HG02610 (cell line): ENCODE data around the gene PTPRG.
"Not testable (repeated sequence)": the region's sequence is repeated elsewhere in the genome, so short reads cannot be mapped to it uniquely, and the experiment has no call there.

ENCODE experiments used
- ATAC-seq: cut with Tn5 transposase; IDR thresholded peaks from one replicate; pipeline ENCODE4 v1.9.1; 2021; ENCODE audit warnings: mild to moderate bottlenecking, moderate library complexity; ENCODE audit not compliant: unreplicated experiment

The PTPRG gene

DNA sequence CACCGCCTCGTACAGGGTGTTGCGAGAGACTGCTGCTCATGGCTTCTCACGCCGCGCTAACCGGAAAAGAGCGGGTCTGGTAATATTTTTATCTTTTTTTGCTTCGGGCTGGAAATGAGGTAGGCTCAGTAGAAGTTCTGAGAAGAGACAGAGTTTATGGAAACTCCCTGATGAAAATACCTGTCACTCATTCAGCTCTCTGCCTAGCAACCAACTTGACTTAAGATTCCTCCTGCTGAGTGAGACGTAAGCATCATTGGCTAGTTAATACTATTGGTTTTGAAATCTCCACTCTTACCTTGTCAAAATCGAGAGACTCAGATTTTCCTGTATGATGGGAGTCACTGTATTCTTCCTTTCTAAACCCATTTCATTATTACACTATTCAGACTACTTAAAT, 181.7 kb downstream of the PTPRG start:
- no peak for ATAC-seq

DNA sequence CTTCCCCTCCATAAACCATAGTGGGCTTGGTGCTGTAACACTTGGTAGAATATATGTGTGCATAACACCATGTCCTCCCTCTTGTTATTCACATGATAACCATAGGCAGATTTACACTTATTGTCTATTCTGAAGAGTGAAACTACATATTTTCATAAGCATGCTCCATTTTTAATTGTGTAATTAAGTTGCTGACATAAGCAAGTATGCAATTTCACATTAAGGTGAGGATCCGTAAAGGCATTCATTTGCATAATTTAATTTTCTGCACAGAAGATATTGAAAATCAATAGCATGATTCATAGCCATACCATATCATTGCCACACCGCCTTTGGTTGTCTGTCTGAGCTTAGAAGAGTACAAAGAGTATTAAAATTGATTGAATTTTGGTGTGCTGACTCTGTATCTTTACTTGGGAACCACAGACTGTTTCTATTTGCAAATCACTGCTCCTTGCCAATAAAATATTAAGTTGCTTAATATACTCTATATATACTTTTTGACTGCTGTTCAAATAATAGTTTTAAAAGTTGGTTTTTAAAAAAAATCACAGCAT, 182.4 kb downstream of the PTPRG start:
- no peak for ATAC-seq

DNA sequence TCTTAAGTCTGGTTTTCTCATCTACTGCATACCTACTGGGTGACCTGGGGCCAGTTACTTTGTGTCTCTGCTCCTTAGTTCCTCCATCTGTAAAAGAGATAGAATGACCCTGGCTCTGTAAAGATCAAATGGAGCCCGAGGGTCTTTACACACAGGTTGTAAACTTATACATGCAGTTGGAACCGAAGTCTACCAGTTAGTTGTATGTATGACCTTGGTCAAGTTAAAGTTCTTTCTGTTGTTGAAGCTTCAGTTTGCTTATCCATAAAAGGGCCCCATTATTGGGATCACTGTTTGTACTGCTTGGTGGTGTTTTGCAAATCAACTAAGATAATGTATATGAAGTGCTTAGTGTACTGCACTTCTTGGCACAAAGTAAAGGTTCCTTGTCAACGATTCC, 186.9 kb downstream of the PTPRG start:
- no peak for ATAC-seq

DNA sequence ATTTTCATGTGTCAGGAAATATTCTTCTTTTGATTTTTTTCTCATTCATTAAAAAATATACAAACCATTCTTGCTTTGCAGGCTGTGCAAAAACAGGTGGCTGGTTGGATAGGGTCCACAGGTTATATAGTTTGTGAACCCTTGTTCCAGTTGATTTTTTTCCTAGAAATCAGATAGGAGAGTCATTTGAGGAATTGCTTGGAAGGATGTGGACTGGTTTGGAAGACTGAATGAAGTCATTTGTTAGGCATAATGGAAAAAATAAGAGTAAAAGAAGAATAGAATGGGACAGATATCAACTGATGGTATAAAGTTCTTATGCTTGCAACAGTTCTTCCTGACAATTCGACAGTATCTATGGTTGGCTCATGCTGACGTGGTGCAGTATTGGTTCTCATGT, 189.4 kb downstream of the PTPRG start:
- ATAC-seq: no peak

DNA sequence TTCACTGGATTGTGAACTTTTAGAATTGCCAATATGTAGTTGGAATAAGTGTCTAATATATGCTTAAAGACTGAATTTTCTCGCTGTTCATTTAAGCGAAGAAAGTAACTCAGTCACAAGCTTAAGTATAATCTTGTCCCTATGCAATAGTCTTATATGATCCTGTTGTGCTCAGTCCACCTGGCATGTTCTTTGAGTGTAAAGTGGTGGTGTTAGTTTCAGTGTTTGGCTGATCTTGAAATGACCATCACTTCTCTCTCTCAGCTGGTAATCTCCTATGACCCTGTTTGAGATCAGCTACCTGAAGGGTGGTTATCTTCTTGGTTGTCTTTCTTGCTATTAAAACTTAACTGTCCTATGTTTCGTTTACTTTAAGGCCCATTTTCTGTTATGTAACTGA, 197.5 kb downstream of the PTPRG start:
- no peak for ATAC-seq

DNA sequence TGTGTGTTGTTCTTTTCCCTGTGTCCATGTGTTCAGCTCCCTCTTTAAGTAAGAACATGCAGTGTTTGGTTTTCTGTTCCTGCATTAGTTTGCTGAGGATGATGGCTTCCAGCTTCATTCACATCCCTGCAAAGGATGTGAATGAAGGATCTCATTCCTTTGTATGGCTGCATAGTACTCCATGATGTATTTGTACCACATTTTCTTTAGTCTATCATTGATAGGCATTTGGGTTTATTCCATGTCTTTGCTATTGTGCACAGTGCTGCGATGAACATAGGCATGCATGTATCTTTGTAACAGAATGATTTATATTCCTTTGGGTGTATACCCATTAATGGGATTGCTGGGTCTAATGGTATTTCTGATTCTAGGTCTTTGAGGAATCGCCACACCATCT, 199.4 kb downstream of the PTPRG start:
- not testable (repeated sequence) for ATAC-seq

DNA sequence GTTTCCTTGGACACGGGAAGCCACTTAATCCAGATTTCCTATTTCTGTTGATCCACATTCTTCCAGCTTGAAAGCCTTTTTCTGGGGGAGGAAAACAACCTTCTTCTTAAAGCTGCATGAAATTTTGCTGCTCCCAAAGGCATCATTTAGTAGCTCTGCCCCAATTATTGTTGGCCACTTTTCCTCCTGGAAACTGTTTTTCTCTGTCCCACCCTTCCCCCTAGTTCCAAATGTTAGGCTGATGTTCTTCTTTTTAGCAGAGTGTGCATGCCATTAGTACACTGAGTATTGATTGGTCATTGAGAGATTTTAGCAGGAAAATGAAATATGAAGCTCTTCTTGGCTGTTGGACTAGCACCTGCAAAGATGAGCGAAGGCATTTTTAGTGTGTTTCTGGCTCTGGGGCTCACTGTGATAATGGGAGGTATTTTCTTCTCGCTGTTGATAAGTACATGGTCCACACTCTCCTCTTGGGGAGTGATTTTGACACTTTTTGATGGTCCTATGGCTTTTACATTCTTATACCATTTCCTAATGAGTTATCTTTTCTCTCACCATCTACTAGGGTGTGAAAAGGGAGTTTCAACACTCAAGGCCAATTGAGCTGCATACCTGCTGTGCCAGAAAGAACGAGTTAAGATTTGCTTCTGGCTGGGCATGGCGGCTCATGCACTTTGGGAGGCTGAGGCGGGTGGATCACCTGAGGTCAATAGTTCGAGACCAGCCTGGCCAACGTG, 200.5 kb downstream of the PTPRG start:
- ATAC-seq: no peak

DNA sequence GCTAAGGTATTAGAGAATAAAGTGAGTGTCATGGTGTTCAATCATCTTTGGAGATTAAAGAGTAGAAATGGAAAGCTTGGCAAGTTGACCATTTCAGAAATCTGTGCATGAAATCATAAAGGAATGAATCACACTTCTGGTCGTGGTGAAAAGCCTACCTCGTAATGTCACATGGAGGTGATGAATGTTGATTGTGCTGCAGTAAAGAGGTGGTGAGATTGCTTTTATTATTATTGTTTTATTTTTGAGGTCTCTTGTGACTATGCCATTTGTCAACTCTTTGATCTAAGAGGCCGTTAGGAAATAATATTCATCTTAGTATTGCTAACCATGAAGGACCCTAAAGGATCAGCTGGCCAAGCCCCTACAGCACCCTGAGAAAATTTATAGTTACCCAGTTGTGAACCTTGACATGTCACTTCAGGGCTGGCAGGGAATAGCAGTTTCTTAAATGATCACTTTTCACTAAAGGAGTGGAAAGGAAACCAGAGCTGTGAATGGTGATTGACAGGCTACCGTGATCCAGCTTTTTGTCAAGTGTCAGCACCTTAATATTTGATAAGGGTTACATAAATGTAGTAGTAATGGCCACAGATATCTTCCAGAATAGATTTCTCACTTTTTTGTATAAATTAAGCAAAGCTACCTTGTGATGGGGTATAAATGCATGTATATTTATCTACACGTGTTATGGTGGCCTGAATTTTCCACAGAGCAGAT, 203.9 kb downstream of the PTPRG start:
- no peak for ATAC-seq

DNA sequence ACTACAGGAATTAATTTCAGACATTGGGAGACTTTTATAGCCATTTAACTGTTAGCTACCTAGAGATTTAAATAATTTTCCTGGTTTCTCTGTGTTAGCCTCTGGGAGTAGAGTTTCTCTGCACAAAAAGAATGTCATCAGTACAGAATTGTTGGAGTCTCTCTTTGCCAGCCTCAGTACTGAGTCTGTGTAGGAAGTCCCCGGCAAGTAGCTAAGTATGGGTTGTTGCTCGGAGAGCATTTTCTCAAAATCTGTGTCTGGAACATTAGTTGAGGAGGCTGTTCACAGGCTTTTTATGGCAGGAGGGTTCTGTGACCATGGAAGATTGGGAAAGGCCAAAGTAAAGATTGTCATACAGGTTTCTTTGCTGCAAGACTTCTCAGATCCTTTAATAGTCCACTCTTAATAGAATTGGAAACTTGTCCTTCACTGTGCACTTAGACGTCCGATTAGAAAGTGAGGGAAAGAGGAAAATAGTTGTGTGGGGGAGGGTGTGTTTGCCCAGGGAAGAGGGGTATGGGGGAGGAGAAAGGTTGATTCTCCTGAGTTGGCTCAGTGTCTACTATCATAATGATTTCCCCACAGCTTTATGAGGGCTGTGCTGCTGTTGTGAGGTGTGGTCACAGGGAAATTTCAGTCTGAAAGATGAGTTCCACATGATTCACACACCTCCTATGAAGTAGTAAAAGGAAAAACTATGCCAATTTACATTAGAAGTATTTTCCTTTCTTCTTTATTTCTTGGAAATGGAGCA, 207.1 kb downstream of the PTPRG start:
- ATAC-seq: no peak

DNA sequence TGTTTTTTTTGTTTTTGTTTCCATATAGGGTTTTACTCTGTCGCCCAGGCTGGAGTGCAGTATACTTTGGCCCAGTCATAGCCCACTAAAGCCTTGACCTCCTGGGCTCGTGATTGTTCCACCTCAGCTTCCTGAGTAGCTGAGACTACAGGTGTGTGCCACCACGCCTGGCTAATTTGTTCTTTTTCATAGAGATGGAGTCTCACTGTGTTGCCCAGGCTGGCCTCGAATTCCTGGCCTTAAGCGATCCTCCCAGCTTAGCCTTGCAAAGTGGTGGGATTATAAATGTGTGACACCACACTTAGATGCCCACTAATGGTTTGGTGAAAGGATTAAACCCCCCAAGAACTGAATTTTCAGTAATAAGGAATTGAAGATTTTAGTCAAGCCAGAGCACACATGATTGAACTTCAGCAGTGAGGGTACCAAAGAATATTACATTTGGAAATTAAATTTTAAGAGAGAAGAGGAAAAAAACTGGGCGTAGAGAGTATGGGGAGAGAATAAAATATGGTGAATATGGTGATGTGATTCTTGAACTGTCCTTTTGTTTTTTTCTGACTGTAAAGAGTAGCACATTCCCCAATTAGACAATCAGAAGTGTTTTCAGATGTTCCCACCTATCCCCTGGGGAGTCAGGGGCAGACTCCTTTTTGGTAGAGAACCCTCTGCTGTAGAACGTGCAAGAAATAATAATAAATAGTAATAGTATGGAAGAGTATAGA, 208.1 kb downstream of the PTPRG start:
- ATAC-seq: no peak

DNA sequence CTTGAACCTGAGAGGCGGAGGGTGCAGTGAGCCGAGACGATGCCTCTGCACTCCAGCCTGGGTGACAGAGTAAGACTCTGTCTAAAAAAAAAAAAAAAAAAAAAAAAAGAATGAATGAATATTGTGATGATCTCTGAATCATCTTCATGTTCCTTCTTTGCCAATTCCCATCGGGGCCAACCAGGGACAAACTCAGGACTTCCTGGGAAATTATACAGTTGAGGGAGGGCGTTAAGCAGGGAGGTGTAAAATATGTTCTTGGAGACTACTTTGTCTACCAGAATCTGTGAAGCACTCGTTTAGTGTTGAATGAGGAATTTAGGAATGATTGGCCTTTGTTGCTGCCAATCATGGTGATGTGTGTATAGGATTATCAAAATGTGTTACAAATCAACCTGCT, 210.6 kb downstream of the PTPRG start:
- no peak for ATAC-seq

DNA sequence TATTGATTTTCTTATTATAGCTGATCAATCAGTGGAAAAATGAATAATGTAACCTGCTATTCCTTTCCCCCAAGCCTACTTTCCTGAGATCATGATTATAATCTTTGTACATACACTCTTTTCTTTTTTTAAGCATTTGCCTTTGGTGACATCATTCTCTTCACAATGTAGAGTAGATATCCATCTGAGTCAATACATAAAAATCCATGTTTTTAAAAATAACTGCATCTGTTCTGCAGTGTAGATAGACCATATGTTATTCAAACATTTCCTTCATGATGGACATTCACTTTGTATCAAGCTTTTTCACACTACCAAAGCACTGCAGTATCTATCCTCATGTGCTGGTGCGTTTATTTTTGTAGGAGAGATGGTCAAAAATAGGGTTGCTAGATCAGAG, 211.1 kb downstream of the PTPRG start:
- no peak for ATAC-seq

DNA sequence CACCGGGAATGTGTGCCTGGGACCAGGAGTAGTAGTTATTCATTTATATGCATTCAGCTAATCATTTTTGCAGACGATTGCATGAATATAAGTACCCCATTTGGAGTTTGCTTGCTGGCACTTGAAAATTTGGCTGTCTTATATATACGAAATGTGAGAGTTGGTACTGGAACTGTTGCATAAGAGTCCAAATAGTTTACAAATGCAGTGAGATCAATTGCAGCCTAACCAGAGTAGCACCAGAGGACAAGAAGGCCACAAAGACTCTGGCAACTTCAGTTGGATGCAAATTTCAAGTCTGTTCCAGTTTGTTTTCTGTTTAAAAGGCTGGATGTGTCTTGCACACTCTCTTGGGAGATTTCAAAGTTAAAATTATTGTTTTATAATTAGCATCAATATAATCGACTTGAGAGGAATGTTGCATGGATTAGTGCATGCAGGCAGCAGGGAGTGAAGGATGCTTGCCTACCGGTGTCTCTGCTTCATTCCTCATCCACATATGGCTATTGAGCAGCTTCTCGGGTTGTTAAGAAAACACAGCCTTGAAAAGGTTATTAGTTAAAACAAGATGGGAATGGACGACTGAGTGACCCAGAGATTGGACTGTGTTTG, 213.0 kb downstream of the PTPRG start:
- no peak for ATAC-seq

DNA sequence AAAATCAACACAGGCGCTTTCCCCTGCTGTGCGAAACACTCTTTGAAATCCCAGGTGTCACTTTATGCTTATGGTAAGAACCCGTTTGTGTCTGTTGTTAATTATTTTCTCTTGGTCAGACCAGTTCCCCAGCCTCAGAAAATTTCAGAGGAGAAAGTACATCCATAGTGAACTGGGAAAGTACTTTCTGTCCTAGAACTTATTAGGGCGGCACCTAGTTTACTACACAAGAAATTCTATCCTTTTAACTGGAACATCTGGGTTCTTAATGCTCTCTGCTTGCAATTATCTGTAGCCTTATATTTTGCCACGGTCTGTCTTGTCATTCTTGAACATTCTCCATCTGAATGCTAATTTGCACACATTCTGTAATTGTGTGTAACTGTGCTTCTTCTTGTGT, 215.0 kb downstream of the PTPRG start:
- ATAC-seq: no peak

DNA sequence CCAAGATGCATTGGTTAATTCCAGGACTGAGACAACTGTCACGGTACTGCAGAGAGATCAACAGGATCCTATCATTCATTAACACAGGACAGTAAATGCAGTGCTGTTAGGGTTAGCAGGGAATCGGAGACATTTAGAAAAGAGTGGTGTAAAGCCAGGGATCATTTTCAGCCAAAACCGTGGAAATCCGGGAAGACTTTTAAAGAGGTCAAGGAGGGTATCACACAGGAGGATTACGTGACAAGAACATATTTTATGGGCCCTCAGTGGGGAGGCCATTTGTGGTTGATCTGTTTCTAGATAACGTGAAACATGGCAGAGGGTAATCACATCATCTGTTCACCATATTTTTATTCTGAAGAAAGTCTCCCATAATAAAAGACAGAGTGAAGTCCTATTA, 216.1 kb downstream of the PTPRG start:
- no peak for ATAC-seq

DNA sequence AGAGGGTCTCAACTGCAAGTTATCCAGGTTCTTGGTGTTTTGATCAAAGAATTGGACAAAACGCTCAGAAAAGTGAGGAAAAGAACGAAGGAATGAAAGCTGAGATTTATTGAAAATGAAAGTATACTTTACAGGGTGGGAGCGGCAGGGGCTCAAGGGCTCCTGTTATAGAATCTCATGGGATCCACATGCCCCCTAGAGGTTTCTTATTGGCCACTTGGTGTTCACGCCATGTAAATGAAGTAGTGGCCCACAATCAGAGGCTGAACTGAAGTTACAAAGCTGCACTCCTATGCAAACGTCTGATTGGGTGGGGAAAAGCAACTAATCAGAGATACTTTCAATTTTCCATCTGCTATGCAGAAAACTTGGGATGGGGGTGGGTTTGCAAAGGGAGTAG, 216.7 kb downstream of the PTPRG start:
- ATAC-seq: no peak

DNA sequence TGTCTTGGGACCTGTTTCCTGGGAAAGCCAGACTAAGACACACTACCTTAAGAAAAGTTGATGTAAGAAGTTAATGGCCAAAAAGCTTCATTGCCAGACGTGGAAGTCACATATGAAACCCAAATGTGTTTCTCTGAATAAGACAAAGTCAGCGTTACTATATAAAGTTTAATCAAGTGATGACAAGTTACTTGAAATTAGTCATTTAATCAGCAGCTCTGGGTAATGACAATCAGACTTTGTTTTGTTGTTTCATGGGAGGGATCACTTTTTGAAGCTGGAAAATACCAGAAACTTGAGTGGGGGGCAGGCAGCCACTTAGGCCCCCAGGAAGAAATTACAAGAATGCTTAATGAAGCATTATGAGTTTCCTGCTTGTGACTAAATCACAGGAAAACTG, 218.6 kb downstream of the PTPRG start:
- no peak for ATAC-seq

DNA sequence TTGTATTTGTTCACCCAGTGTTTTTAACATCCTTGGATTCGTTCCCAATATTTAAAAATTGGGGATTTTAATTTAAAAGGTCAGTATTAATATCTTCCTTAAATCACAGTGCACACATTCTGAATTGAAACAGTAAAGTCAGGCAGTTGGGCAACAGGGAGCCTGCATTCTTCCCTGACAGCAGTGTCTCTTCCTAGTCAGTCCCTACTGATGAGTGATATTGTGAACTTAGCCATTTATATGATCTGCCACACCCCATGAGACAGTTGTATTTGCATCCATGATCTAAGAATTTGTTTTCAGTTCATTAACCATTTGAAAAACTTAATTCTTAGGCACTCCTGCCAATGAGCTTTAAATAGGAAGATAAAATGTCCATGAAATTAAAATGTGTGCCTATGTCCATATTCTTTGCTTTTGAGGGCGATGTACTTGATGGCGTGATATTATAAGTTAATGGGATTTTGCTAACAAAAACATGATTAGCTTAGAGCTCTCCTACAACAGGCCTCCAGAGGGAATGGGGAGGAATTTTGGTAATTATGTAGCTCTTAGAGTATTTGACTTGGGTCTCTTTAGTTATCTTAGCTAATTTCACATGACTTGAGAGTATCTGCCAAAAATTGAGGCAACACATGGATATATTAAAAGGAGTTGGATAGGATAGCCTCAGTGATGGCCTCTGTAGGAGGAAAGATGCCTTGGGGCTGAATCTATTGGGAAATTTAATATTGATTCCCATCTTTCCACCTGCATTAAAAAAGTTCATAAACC, 219.3 kb downstream of the PTPRG start:
- ATAC-seq: no peak

DNA sequence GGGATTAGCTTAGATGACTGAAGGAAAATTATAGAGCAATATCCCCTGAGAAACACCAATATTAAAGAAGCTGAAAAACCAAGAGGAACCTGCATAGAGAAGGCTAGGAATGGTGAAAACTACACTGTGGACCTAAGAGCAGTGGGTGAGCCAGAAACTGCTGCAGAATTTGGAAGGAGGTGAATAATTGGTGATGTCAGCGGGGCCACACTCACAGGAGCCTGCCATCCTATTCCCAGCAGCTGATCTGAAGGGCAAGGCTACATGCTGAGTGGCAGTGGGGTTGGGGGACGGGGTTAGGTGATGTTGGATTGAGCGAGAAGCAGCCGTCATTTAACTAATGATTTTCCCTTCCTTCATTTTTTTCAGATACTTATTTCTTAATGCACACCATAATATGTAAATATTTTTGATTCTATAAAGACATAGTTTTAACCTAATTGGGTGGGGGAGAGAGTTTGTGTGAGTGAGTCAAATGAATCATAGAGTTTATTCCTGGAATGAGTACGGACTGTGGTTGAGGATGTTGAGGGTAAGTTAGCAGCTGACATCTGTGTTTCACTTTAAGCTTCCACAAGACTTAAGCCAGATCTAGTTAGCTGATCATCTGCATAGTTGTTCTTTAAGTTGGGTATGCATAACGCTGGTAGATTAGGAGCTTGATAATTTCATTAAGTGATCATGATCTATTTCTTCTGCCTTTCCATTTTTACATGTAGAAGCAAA, 222.8 kb downstream of the PTPRG start:
- no peak for ATAC-seq
